ENCODE data around the gene YIF1A. TPM values are rescaled to one million over a fixed set of nuclear protein-coding genes. Genes with fewer than 3 reads are reported as not detected.

The YIF1A gene
- total RNA-seq, 2 experiments from 2014 or later: 57.2 to 73.4 TPM

DNA sequence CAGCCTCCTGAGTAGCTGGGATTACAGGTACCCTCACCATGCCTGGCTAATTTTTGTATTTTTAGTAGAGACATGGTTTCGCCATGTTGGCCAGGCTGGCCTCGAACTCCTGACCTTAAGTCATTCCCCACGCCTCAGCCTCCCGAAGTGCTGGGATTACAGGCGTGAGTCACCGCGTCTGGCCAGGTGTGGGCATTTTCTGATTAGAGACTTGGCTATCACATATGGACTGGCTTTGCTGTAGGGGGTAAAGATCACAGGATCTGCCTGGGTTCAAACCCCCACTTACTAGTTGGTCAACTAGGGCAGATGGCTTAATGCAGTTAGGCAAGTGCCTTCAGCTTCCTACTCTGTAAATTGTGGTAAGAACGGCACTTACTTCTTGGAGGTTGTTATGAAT, 21.4 kb upstream of the YIF1A start:
- POLR2A ChIA-PET: interaction anchor here (3.6 kb wide), 1 partner anchor 22 kb away, joined by 13 read pairs; the partner anchor contains the start of gene YIF1A
- Histone ChIP-seq H3K4me1 (ENCODE audit: insufficient read depth, low read length, poor library complexity, severe bottlenecking) (peaks cover 14% of the 10 kb centered on the region), H3K9me2 (ENCODE audit: insufficient read depth, low read length) (no peaks in the 10 kb centered on the region), H3K36me3 (ENCODE audit: insufficient read depth, low read length) (no peaks in the 10 kb centered on the region), H3K4me2 (ENCODE audit: low read length) (no peak overlapping the region), H4K20me1 (ENCODE audit: insufficient read depth, low read length) (no peaks in the 10 kb centered on the region), H2AFZ (ENCODE audit: low read length) (no peak overlapping the region), H3K79me2 (ENCODE audit: insufficient read depth, low read depth, low read length) (no peaks in the 10 kb centered on the region), H3K9me3 (ENCODE audit: low read length) (no peaks in the 10 kb centered on the region), H3K4me3 (ENCODE audit: low read depth, low read length, poor library complexity, severe bottlenecking) (no peak overlapping the region), H3K27ac (ENCODE audit: low read depth, low read length, poor library complexity, severe bottlenecking) (no peak overlapping the region)
- BruUV-seq (replicated peaks): no TSS peak
- TF ChIP-seq, protein P1, sequence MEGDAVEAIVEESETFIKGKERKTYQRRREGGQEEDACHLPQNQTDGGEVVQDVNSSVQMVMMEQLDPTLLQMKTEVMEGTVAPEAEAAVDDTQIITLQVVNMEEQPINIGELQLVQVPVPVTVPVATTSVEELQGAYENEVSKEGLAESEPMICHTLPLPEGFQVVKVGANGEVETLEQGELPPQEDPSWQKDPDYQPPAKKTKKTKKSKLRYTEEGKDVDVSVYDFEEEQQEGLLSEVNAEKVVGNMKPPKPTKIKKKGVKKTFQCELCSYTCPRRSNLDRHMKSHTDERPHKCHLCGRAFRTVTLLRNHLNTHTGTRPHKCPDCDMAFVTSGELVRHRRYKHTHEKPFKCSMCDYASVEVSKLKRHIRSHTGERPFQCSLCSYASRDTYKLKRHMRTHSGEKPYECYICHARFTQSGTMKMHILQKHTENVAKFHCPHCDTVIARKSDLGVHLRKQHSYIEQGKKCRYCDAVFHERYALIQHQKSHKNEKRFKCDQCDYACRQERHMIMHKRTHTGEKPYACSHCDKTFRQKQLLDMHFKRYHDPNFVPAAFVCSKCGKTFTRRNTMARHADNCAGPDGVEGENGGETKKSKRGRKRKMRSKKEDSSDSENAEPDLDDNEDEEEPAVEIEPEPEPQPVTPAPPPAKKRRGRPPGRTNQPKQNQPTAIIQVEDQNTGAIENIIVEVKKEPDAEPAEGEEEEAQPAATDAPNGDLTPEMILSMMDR (conservative IDR thresholded peaks at IDR 0.05; ENCODE audit: low read length): no peak
- no peak for TF ChIP-seq EZH2phosphoT487 (IDR thresholded peaks at IDR 0.05; ENCODE audit: borderline replicate concordance, low read depth, low read length)
- DNase-seq (ENCODE audit: low spot score): no peak
- intact Hi-C loops (cut with micrococcal nuclease; ENCODE audit: unreplicated experiment): loop anchor here (5.0 kb wide), 1 partner anchor 37 kb away; the partner anchor contains the start of genes B4GAT1 and BRMS1
- CTCF ChIA-PET (ENCODE audit: unreplicated experiment): no interaction called here

DNA sequence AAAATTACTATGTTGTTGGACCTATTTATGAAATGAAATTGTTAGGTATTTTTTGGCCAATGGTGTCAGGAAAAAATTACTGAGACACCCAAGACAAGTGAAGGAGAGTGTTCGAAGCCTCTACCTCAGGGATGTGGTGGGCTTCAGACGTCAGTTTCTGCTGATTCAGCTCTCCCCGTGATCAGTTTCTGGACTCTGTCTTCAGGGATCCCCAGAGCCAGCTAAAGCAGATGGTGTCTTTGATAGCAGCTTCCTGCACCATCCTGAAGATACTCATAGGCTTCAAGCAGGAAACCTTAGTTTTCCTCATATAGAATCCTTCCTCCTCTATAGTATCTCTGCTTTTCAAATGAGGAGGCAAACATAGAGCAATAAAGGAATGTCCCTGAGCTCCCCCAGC, 20.5 kb upstream of the YIF1A start:
- CTCF ChIA-PET (ENCODE audit: unreplicated experiment): no interaction called here
- Histone ChIP-seq H3K79me2 (ENCODE audit: insufficient read depth, low read depth, low read length) (no peaks in the 10 kb centered on the region), H3K27ac (ENCODE audit: low read depth, low read length, poor library complexity, severe bottlenecking) (no peak overlapping the region), H3K9me2 (ENCODE audit: insufficient read depth, low read length) (no peaks in the 10 kb centered on the region), H3K36me3 (ENCODE audit: insufficient read depth, low read length) (no peaks in the 10 kb centered on the region), H3K4me3 (ENCODE audit: low read depth, low read length, poor library complexity, severe bottlenecking) (no peak overlapping the region), H3K4me1 (ENCODE audit: insufficient read depth, low read length, poor library complexity, severe bottlenecking) (peaks cover 14% of the 10 kb centered on the region), H3K9me3 (ENCODE audit: low read length) (no peaks in the 10 kb centered on the region), H4K20me1 (ENCODE audit: insufficient read depth, low read length) (no peaks in the 10 kb centered on the region), H2AFZ (ENCODE audit: low read length) (no peak overlapping the region), H3K4me2 (ENCODE audit: low read length) (no peak overlapping the region)
- DNase-seq (ENCODE audit: low spot score): no peak
- no TSS peak for BruUV-seq (replicated peaks)
- POLR2A ChIA-PET: interaction anchor here (0.6 to 0.7 kb wide), 2 partner anchors 351 to 826 kb away, joined by 3 to 4 read pairs; no protein-coding TSS in a partner anchor
- intact Hi-C loops (cut with micrococcal nuclease; ENCODE audit: unreplicated experiment): no loop called here
- TF ChIP-seq, protein P1 (conservative IDR thresholded peaks at IDR 0.05; ENCODE audit: low read length): no peak
- no peak for TF ChIP-seq EZH2phosphoT487 (IDR thresholded peaks at IDR 0.05; ENCODE audit: borderline replicate concordance, low read depth, low read length)

DNA sequence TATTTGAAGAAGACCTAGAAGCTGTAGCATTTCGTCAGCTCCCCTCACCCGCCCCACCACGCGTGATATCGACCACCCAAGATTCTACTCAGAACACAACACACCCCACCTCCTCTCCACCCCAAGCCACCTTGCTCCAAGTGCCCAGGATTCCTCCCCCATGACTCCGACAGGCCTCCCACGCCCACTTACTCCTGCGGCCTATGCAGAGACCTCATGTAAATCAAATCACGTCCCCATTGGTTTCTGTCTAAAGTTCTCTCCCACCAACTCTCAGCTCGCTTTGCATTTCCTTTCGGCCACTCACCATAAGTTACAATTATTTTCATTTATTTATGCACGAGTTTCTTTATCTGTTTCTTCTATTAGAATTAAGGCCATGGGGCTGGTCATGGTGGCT, 13.7 kb upstream of the YIF1A start:
- H4K20me1 ChIP-seq (ENCODE audit: insufficient read depth, low read length): no peaks in the 10 kb centered on the region
- POLR2A ChIA-PET: interaction anchor here (1.2 kb wide), 1 partner anchor 9 kb away, joined by 5 read pairs; no protein-coding TSS in a partner anchor
- no peaks in the 10 kb centered on the region for H3K9me3 ChIP-seq (ENCODE audit: low read length)
- no peaks in the 10 kb centered on the region for H3K9me2 ChIP-seq (ENCODE audit: insufficient read depth, low read length)
- TF ChIP-seq, protein P1 (conservative IDR thresholded peaks at IDR 0.05; ENCODE audit: low read length): no peak
- TF ChIP-seq EZH2phosphoT487 (IDR thresholded peaks at IDR 0.05; ENCODE audit: borderline replicate concordance, low read depth, low read length): no peak
- H2AFZ ChIP-seq (ENCODE audit: low read length): no peak overlapping the region
- intact Hi-C loops (cut with micrococcal nuclease; ENCODE audit: unreplicated experiment): no loop called here
- no peak overlapping the region for H3K4me2 ChIP-seq (ENCODE audit: low read length)
- no peak overlapping the region for H3K4me3 ChIP-seq (ENCODE audit: low read depth, low read length, poor library complexity, severe bottlenecking)
- CTCF ChIA-PET (ENCODE audit: unreplicated experiment): no interaction called here
- H3K36me3 ChIP-seq (ENCODE audit: insufficient read depth, low read length): no peaks in the 10 kb centered on the region
- BruUV-seq (replicated peaks): no TSS peak
- DNase-seq (ENCODE audit: low spot score): no peak
- H3K79me2 ChIP-seq (ENCODE audit: insufficient read depth, low read depth, low read length): no peaks in the 10 kb centered on the region
- no peak overlapping the region for H3K27ac ChIP-seq (ENCODE audit: low read depth, low read length, poor library complexity, severe bottlenecking)
- H3K4me1 ChIP-seq (ENCODE audit: insufficient read depth, low read length, poor library complexity, severe bottlenecking): no peaks in the 10 kb centered on the region
